Effector memory CD8-positive, alpha-beta T cell (primary cell): Measurements from ENCODE around the gene ELMOD3.

ENCODE experiments used
- ATAC-seq: fragments of 150-1000 bp; cut with Tn5 transposase; replicated peaks from 2 replicates; pipeline ENCODE4 v1.10.0; 2021; ENCODE audit warnings: mild to moderate bottlenecking, moderate library complexity
- DNase-seq, 3 experiments: peaks; one replicate each; pipeline ENCODE4 v3.0.0; 2021
- H3K27ac Mint-ChIP-seq, 2 donors: one replicate each; pipeline ENCODE4 v1.8.0; 2022; ENCODE audit warnings: mild to moderate bottlenecking in 2 of 2, mixed read lengths in 2 of 2, moderate library complexity in 2 of 2
- H3K27me3 Mint-ChIP-seq, 2 donors: one replicate each; pipeline ENCODE4 v1.8.0; 2022; ENCODE audit warnings: mixed read lengths in 2 of 2
- H3K36me3 Mint-ChIP-seq: one replicate; pipeline ENCODE4 v1.8.0; 2022; ENCODE audit warnings: mild to moderate bottlenecking, moderate library complexity, mixed read lengths; ENCODE audit not compliant: insufficient read depth
- H3K4me1 Mint-ChIP-seq, 2 donors: one replicate each; pipeline ENCODE4 v1.8.0; 2022; ENCODE audit warnings: low read depth in 2 of 2, mixed read lengths in 2 of 2
- H3K4me3 Mint-ChIP-seq, 2 donors: one replicate each; pipeline ENCODE4 v1.8.0; 2022; ENCODE audit warnings: mild to moderate bottlenecking in 2 of 2, mixed read lengths in 2 of 2, moderate library complexity in 2 of 2
- H3K9me3 Mint-ChIP-seq, 2 donors: one replicate each; pipeline ENCODE4 v1.8.0; 2022; ENCODE audit warnings: mixed read lengths in 2 of 2

Gene ELMOD3

DNA sequence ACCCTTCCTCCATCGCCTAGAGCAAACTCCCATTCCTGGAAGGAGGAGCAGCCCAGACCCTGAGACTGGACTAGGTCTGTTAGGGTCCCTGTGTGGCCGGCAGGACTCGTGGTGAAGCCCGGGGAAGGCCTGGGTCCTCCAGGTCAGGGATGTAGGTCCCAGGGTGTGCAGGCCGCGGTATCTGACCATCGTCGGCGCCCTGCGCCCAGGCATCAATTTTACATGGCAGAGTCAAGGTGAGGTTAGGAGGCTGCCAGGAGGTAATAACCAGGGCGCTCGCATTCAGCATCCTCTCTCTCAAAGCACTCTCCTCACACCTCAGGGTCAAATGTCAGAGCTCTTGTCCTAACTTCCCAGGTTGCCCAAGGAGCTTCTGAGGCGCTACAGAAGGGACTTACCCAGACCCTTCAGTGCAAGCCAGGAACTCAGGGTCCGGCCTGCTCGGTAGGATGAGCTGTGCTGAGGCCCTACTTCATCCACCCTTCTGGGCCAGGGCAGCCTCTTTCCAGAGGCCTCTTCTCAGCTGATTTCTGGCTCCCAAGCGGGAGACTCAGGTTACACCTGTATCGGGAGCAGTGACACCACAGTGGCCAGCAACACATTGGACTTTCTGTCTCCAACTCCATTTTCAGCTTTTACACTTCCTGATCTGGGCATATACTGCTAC, 64.6 kb downstream of the ELMOD3 start:
- ATAC-seq: no peak
- H3K27me3 Mint-ChIP-seq: no peaks in the 10 kb centered on the region
- peaks cover 15 to 18% of the 10 kb centered on the region in 2 donors for H3K4me1 Mint-ChIP-seq
- H3K36me3 Mint-ChIP-seq: peaks cover 5% of the 10 kb centered on the region
- DNase-seq: no peak
- H3K9me3 Mint-ChIP-seq: no peaks in the 10 kb centered on the region
- H3K4me3 Mint-ChIP-seq: peak overlapping the region; percentile 92 to 97
- H3K27ac Mint-ChIP-seq: peak overlapping the region; percentile 96 to 98

DNA sequence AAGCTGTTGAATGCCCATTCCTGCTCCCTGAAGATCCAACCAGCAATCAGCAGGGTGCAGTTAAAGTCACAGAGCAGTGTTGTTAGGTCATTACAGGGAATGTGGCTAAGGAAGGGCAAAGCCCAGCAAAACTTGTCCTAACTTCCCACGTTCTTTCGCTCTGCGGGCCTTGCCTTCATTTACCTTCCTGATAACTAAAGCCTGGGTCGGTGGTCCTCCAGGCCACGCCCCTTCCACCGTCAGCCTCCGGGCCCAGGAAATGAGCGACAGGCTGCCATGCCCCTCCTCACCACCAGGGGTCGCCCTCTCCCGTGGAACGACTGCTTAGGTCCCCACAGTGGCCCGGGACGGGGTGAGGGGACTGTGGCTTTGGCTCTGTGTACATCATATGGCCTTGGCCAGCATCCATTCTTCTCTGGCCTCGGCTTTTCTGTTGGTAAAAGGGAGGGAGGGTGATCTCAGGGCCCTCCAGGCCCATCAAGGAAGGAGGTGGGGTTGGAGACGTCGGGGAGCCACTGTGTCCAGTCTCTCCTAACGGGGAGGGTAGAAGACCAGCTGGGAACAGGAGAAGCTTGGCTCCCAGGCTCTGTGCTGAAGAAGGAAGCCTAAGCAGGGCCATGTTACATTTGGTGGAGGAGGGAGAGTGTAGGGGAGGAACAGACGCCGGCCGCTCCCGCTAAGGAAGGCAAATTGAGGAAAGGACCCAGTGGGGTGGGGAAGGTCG, 66.1 kb downstream of the ELMOD3 start:
- Mint-ChIP-seq H3K4me3 (peak overlapping the region; percentile 29 to 67), H3K36me3 (peaks cover 5% of the 10 kb centered on the region), H3K9me3 (no peaks in the 10 kb centered on the region), H3K27me3 (no peaks in the 10 kb centered on the region), H3K27ac (peak overlapping the region; percentile 66 to 86), H3K4me1 (peaks cover 14 to 15% of the 10 kb centered on the region in 2 donors)
- ATAC-seq (peak; percentile 71), DNase-seq (peak; percentile 90 to 92 (median 90))

DNA sequence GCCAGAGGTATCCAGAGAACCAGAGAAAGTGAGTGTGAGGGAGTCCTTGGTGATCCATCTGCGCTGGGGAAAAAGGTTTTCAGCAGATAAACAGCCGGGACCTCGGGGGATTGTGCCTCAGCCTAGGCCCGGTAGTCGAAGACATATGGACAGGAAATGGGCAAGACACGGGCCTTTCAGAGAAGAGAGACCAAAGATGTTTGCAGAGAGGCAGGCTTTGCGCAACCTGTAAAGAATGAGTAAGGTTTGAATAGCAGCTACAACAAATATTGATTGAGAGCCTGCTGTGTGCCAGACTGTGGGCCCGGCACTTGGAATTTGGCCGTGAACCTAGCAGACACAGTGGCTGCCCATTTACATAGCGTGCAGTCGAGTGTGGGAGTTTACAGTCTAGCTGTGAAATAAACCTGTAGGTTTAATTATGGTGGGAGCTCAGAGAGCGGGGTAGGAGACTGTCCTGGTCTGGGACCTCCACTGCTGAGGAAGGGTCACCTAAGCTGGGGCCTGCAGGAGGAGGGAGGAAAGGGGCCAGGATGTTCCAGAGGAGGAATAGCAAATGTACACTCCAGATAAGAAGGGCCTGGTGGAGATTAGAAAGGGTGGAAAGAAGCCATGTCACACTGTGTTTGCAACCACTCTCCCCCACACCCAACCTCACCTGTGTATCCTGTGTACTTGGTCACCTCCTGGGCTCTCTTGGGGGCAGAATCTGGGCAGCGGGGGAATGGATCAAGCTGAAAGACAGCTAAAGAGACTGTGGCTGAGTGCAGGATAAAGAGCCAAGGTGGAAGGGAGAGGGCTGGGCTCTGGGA, 66.9 kb downstream of the ELMOD3 start:
- H3K4me3 Mint-ChIP-seq: no peak overlapping the region
- no peak for DNase-seq

DNA sequence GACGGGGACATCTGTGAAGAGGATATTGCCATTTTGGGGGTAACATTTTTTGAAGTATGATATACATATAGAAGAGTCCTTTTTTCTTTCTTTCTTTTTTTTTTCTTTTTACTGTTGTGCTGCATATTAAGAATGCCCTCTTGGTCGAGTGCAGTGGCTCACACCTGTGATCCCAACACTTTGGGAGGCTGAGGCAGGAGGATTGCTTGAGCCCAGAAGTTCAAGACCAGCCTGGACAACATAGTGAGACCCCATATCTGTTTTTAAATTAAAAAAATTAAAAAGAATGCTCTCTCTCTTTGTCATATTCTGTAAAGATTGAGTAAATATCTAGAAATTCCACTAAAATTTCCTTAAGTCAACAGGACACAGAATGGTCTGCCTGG, 67.5 kb downstream of the ELMOD3 start:
- no peak for ATAC-seq
- H3K27ac Mint-ChIP-seq: no peak overlapping the region
- no peaks in the 10 kb centered on the region for H3K9me3 Mint-ChIP-seq

More for the DNA sequence above, 66.9 kb downstream of the ELMOD3 start:
- H3K27me3 Mint-ChIP-seq: no peaks in the 10 kb centered on the region
- H3K27ac Mint-ChIP-seq: peak overlapping the region in 1 of 2 donors; percentile 86
- ATAC-seq: no peak
- H3K9me3 Mint-ChIP-seq: no peaks in the 10 kb centered on the region
- H3K4me1 Mint-ChIP-seq: peaks cover 14 to 15% of the 10 kb centered on the region in 2 donors
- H3K36me3 Mint-ChIP-seq: peaks cover 5% of the 10 kb centered on the region

DNA sequence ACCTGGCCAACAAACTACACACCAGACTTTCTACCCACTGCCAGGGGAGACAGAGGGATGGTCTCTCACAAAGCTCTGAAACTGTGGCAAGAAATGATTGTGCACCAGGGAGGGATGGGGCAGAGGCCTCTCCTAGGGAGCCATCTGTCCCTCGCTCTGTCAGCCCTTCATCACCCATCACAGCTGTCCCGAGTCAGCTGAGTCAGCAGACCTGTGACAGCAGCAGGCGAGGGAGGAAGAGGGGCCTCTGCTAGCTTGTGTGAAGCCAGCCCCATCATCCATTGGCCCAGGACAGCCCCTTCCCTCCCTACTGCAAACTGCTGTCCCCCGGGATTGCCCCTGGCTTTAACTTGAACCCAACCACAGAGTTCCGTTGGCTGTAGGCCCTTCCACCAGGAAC, 69.0 kb downstream of the ELMOD3 start:
- ATAC-seq (no peak), DNase-seq (no peak)
- H3K4me1 Mint-ChIP-seq: peaks cover 13 to 15% of the 10 kb centered on the region in 2 donors
- H3K4me3 Mint-ChIP-seq: no peak overlapping the region
- no peaks in the 10 kb centered on the region for H3K27me3 Mint-ChIP-seq
- no peaks in the 10 kb centered on the region for H3K9me3 Mint-ChIP-seq
- peaks cover 5% of the 10 kb centered on the region for H3K36me3 Mint-ChIP-seq
- peak overlapping the region in 1 of 2 donors; percentile 44 for H3K27ac Mint-ChIP-seq

More for the DNA sequence above, 67.5 kb downstream of the ELMOD3 start:
- Mint-ChIP-seq H3K27me3 (no peaks in the 10 kb centered on the region), H3K4me1 (peaks cover 14 to 15% of the 10 kb centered on the region in 2 donors), H3K4me3 (no peak overlapping the region), H3K36me3 (peaks cover 5% of the 10 kb centered on the region)
- no peak for DNase-seq

DNA sequence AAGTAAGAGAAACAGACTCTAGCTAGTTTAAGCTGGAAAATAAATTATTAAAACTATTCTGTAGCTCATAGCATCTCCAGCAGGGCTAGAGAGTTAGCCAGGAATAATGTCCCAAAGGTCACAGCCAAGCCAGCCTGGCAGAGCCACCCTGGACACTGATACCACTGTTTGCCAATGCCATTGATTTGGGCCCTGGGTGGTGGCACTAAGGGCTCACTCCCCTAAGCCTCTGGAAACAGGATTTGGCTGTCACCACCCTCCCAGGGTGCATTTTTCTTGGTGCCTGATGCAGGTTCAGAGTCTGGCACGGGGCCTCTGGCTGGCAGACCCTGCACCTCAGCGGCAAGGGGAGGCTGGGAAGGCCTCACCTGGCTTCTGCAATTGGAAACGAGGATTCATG, 71.0 kb downstream of the ELMOD3 start:
- Mint-ChIP-seq H3K4me3 (no peak overlapping the region), H3K27me3 (no peaks in the 10 kb centered on the region), H3K36me3 (peaks cover 3% of the 10 kb centered on the region), H3K9me3 (no peaks in the 10 kb centered on the region), H3K4me1 (peaks cover 4 to 5% of the 10 kb centered on the region in 2 donors), H3K27ac (no peak overlapping the region)
- no peak for DNase-seq
- ATAC-seq: no peak

DNA sequence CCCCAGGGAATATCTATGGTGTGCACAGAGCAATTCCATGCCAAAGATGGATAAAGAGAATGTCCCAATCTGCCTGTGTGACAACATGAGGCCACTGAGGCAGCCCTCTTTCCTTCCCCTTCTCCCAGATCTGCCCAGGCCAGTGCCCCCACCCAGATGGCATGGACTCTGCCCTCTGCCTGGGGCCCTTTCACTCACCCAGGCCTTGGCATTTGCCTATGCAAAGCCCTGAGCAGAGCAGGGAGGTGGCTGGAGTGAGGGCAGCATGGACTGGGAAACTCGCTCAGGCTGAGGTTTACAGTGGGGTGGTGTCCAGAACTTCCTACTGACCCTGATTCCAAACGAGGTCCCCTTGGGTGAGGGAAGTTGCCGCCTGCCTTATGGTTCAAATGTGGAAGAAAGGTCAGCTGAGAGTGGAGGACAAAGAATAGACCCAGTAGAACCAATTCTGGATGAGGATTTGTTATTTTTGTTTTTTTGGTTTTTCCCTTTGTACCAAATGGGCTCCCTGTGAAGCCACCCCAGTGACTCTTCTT, 72.8 kb downstream of the ELMOD3 start:
- no peak for ATAC-seq
- no peak overlapping the region for H3K27ac Mint-ChIP-seq
- no peak overlapping the region for H3K4me3 Mint-ChIP-seq
- no peaks in the 10 kb centered on the region for H3K9me3 Mint-ChIP-seq
- H3K27me3 Mint-ChIP-seq: no peaks in the 10 kb centered on the region
- no peaks in the 10 kb centered on the region for H3K4me1 Mint-ChIP-seq
- DNase-seq: no peak
- no peaks in the 10 kb centered on the region for H3K36me3 Mint-ChIP-seq

DNA sequence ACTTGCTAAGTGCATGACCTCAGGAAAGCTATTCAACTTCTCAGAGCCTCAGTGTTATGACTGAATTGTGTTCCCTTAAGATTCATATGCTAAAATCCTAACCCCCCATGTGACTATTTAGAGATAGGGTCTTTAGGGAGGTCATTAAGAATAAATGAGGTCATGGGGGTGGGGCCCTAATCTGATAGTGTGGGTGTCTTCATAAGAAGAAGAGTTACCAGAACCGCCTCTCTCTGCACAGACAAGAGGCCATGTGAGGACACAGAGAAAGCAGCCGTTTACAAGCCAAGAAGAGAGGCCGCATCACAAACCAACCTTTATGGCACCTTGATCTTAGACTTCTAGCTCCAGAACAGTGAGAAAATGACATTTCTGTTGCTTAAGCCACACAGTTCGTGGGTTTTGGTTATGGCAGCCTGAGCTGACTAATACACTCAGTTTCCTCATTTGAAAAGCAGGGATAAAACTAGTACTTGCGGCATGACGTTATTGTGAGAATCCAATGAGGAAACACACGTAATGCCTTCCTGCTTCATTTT, 73.8 kb downstream of the ELMOD3 start:
- no peaks in the 10 kb centered on the region for H3K4me1 Mint-ChIP-seq
- DNase-seq (no peak), ATAC-seq (no peak)
- H3K27ac Mint-ChIP-seq: no peak overlapping the region
- no peaks in the 10 kb centered on the region for H3K9me3 Mint-ChIP-seq
- H3K4me3 Mint-ChIP-seq: no peak overlapping the region
- no peaks in the 10 kb centered on the region for H3K36me3 Mint-ChIP-seq
- H3K27me3 Mint-ChIP-seq: no peaks in the 10 kb centered on the region

DNA sequence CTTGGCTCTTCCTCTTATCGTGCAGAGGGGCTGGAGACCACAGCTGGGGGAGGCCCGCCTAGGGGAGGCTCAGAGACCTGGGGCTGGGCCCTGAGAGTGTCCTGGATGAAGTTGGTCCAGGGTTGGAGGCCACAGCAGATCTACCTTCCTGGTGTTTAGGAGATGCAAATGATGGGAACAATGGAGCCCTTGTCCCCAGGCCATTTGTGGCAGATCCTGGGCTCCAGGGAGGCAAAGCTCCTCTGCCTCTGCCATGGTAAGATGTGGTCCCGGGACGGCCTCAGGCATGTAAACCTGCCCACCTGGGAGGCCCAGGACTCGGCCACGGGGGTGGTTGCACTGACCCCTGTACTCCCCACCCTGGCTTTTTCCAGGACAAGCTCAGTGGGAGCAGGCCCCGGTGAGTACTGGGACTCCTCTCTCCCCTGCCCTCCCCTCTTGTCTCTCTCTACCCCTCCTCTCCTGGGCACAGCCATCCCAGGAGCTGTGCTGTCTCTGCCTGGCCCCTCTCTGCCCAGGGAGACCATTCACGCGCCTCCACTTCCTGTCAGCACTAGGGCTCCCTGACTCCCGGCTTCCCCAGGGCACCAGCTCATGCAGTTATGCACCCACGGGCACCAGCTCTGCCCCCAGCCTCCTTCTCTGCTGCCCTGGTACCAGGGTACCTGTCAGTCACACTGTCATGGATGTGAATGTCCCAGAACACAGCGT, 74.8 kb downstream of the ELMOD3 start:
- DNase-seq (no peak), ATAC-seq (no peak)
- Mint-ChIP-seq H3K4me1 (no peaks in the 10 kb centered on the region), H3K9me3 (no peaks in the 10 kb centered on the region), H3K4me3 (no peak overlapping the region), H3K27ac (peak overlapping the region in 1 of 2 donors; percentile 81), H3K36me3 (no peaks in the 10 kb centered on the region), H3K27me3 (no peaks in the 10 kb centered on the region)

DNA sequence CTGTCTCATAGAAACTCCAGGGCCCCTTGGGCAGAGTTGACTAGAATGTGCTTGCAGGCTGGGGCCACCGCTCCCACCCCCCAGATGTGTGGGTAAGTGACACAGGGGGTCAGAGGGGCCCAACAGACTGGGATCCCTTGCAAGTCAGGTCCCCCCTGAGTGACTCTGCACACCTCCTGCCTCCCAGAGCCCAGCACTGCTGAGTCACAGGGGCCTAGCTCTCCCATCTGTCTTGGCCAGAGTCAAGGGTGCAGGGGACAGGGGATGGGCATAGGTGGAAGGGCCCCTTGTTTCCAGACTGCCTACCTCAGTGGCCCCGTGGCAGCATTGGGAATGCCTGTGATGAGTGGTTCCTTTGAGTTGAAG, 75.3 kb downstream of the ELMOD3 start:
- no peaks in the 10 kb centered on the region for H3K9me3 Mint-ChIP-seq
- H3K4me3 Mint-ChIP-seq: no peak overlapping the region
- H3K27me3 Mint-ChIP-seq: no peaks in the 10 kb centered on the region
- DNase-seq (no peak), ATAC-seq (no peak)
- H3K27ac Mint-ChIP-seq: peak overlapping the region in 1 of 2 donors; percentile 81
- no peaks in the 10 kb centered on the region for H3K36me3 Mint-ChIP-seq
- no peaks in the 10 kb centered on the region for H3K4me1 Mint-ChIP-seq

DNA sequence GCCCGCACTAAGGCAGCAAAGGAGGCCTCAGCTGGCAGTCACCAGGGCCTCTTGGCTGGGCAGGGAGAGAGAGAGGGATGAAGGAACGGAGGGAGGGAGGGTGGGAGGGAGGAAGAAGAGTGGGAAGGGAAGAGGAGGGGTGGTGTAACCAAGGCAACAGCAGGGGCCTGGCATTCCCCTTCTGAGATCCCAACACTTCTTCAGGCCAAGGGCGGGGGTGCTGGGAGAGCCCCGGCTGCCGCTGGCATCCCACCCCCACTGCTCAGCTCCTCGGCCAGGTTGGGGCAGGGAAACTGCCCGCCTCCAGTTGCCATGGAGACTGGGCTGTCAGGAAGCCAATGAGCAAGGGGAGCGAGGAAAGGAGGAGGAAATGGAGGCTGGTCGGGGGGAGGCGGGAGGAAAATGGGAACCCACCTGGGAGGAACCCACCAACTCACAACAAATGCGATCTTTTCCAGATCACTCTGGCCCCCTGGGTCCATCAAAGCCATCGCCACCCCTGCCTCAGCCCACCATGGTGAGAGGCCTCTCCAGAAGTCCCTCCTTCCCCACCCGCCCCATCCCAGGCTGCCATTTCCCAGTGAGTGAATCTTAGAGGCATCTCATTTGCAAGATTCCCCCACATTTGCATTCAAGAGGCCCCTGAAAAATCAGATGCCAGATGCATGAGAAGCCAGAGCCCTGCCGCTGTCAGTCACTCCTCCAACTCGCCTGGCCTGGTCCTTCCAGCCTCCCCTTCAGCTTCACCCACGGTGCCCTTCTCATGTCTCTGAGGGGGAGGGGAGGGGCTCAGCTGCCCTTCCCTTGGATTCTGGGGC, 76.4 kb downstream of the ELMOD3 start:
- no peak for ATAC-seq
- Mint-ChIP-seq H3K9me3 (no peaks in the 10 kb centered on the region), H3K27ac (no peak overlapping the region), H3K4me1 (peaks cover 0 to under 1% of the 10 kb centered on the region in 2 donors), H3K36me3 (peaks cover under 1% of the 10 kb centered on the region), H3K4me3 (no peak overlapping the region), H3K27me3 (no peaks in the 10 kb centered on the region)
- no peak for DNase-seq

DNA sequence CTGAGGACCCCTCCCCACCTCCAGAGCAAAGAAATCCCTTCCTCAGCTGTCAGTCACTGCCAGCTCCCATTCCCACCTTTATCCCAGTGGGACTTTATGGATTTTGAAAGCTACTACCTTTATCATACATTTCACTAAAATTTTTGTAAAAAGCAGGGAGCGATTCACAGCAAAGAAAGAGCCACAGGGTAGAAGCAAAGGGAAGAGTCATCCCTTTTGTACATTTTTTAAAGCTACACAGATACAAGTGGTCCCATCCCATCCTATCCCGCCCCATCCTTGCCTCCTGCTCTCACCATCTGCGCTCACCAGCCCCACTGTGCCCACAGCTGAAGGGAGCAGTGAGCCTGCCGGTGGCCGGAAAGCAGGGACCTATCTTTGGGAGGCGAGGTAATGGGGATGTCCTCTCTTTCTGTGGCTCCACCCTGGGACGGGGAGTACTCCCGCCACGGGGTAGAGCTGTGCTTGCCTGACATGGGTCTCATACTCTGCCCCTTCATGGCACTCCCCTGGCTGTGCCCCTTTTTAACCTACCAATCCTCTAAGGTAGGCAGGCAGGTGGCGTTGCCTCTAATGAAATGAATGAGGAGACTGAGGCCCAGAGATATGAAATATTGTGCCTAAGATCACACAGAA, 77.1 kb downstream of the ELMOD3 start:
- Mint-ChIP-seq H3K36me3 (peaks cover 3% of the 10 kb centered on the region), H3K27me3 (no peaks in the 10 kb centered on the region), H3K27ac (no peak overlapping the region), H3K9me3 (no peaks in the 10 kb centered on the region), H3K4me3 (no peak overlapping the region), H3K4me1 (peaks cover under 1 to 6% of the 10 kb centered on the region in 2 donors)
- no peak for ATAC-seq
- no peak for DNase-seq
